A673 (cell line): ENCODE measurements around the gene COX5B. TPM values are rescaled to one million over a fixed set of nuclear protein-coding genes. Genes with fewer than 3 reads are reported as not detected.
A peak's percentile ranks its signal among the peaks of the same experiment; 100 is the strongest.
"Not testable (repeated sequence)": the region's sequence is repeated elsewhere in the genome, so short reads cannot be mapped to it uniquely, and the experiment has no call there.

Experiments used
- BruUV-seq: library from RNA; stranded (reverse); fragments of 400-500 nt; replicated peaks from 2 replicates; lab custom pipeline; 2021; lab: Mats Ljungman, UMichigan
- CTCF ChIA-PET: fragments of 300-600 bp; sonication (Branson Sonifier 250); formaldehyde crosslinking; loops from one replicate; lab custom pipeline; 2022; ENCODE audit warnings: antibody characterized with exemption; lab: Charles Lee
- POLR2A ChIA-PET: fragments of 300-600 bp; sonication (Branson Sonifier 250); formaldehyde crosslinking; loops from one replicate; lab custom pipeline; 2022; ENCODE audit warnings: antibody characterized with exemption; ENCODE audit not compliant: low non-redundant PET; lab: Charles Lee
- DNase-seq: peaks from one replicate; pipeline ENCODE4 v3.0.0-alpha.2; 2015; ENCODE audit warnings: low spot score
- H3K27ac ChIP-seq: fragments of 200-600 bp; sonication (generic); 2 replicates; pipeline ENCODE4 v1.5.1; 2016; ENCODE audit warnings: mixed run types, low read depth, mild to moderate bottlenecking, mixed read lengths, antibody characterized with exemption, low read length; ENCODE audit not compliant: poor library complexity, severe bottlenecking
- H3K27me3 ChIP-seq: fragments of 200-600 bp; sonication (generic); replicated peaks from 2 replicates; pipeline ENCODE4 v1.6.1; 2017; ENCODE audit warnings: mixed run types, low read depth, mild to moderate bottlenecking, mixed read lengths, antibody characterized with exemption, low read length; ENCODE audit not compliant: insufficient read depth, poor library complexity
- H3K36me3 ChIP-seq: fragments of 200-600 bp; sonication (generic); 2 replicates; pipeline ENCODE4 v1.6.1; 2016; ENCODE audit warnings: mixed run types, mild to moderate bottlenecking, mixed read lengths, antibody characterized with exemption, low read length; ENCODE audit not compliant: insufficient read depth, poor library complexity, severe bottlenecking
- H3K4me1 ChIP-seq: fragments of 200-600 bp; sonication (generic); 2 replicates; pipeline ENCODE4 v1.6.1; 2017; ENCODE audit warnings: mixed run types, mild to moderate bottlenecking, mixed read lengths, antibody characterized with exemption, low read length; ENCODE audit not compliant: insufficient read depth, poor library complexity, severe bottlenecking
- H3K4me3 ChIP-seq: fragments of 200-600 bp; sonication (generic); 2 replicates; pipeline ENCODE4 v1.5.1; 2016; ENCODE audit warnings: low read depth, mixed run types, mild to moderate bottlenecking, mixed read lengths, low read length; ENCODE audit not compliant: poor library complexity, severe bottlenecking
- H3K9me3 ChIP-seq: fragments of 200-600 bp; sonication (generic); 2 replicates; pipeline ENCODE4 v1.6.1; 2016; ENCODE audit warnings: mixed run types, low read depth, mild to moderate bottlenecking, mixed read lengths, antibody characterized with exemption, low read length; ENCODE audit not compliant: poor library complexity, severe bottlenecking
- EZH2 ChIP-seq: fragments of 200-600 bp; sonication (generic); IDR thresholded peaks from 2 replicates; pipeline ENCODE4 v1.6.1; 2017; ENCODE audit warnings: borderline replicate concordance, low read depth, mild to moderate bottlenecking, mixed read lengths, antibody characterized with exemption, low read length; ENCODE audit not compliant: poor library complexity, severe bottlenecking
- intact Hi-C: fragments of 100-400 bp; cut with micrococcal nuclease; formaldehyde crosslinking; loops from one replicate; pipeline ENCODE4 v1.10.0; 2022; ENCODE audit not compliant: unreplicated experiment
- total RNA-seq: library from RNA; stranded (reverse); gene quantifications from 2 replicates; pipeline ENCODE4 v1.2.3, GENCODE V29; 2021
- TF ChIP-seq, protein P1 (sequence below): fragments of 300-800, 200-600 bp; sonication (generic); conservative IDR thresholded peaks from 2 replicates; pipeline ENCODE4 v1.5.1; 2017; ENCODE audit warnings: low read depth, mild to moderate bottlenecking, antibody characterized with exemption, low read length, moderate library complexity, mixed read lengths

Gene COX5B
- total RNA-seq, 1 experiment from 2014 or later = 205 TPM

DNA sequence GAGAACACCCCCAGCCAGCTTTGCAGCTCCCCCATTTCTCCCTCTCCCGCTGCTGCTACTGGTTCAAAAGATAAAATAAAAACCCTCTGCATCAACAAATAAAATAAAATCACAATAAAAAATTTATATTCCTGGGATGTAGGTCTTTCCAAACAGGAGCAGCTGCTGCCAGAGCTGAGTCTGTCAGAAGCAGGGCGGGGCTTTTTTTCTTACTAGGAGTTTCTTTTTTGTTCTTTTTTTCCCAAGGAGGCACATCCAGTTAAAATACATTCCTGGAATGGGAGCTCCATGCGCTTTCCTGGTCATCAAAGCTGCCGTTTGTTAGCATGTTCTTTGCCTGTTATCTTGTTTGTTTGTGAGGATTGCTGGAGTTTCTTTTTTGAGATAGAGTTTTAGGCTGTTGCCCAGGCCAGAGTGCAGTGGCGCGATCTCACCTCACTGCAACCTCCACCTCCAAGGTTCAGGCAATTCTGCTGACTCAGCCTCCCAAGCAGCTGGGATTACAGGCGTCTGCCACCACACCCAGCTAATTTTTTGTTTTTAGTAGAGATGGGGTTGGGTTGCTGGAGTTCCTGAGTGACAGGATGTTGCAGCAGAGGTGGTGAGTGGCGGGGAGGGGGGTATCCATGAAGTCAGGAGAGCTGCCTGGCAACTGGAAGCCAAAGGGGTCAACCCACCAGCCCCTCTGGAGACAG is 20.4 kb upstream of the COX5B start:
- H3K9me3 ChIP-seq, CTCF ChIA-PET, H3K36me3 ChIP-seq, BruUV-seq, H3K4me1 ChIP-seq, H3K27ac ChIP-seq, DNase-seq, POLR2A ChIA-PET, H3K27me3 ChIP-seq, H3K4me3 ChIP-seq, intact Hi-C loops: not testable (repeated sequence)

DNA sequence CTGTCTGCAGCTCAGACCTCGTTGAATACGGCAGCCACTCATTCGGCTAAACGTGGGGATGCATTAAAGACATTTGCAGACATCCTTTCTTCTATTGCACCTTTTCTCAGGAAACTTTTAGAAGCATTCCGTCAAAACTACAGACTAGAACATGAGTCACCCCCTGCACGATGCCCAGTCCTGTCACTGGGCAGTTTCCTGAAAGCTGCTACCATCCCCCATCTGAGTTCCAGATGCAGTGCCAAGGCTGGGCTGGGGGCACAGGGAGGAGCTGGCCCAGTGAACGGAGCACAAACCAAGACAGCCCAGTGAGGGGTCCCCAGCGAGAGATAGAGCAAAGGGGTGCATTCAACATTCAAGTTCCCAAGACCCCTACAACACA is 19.8 kb upstream of the COX5B start:
- CTCF ChIA-PET, DNase-seq, H3K9me3 ChIP-seq, intact Hi-C loops, BruUV-seq, H3K36me3 ChIP-seq, H3K27me3 ChIP-seq, H3K27ac ChIP-seq, POLR2A ChIA-PET, H3K4me1 ChIP-seq, H3K4me3 ChIP-seq: not testable (repeated sequence)

DNA sequence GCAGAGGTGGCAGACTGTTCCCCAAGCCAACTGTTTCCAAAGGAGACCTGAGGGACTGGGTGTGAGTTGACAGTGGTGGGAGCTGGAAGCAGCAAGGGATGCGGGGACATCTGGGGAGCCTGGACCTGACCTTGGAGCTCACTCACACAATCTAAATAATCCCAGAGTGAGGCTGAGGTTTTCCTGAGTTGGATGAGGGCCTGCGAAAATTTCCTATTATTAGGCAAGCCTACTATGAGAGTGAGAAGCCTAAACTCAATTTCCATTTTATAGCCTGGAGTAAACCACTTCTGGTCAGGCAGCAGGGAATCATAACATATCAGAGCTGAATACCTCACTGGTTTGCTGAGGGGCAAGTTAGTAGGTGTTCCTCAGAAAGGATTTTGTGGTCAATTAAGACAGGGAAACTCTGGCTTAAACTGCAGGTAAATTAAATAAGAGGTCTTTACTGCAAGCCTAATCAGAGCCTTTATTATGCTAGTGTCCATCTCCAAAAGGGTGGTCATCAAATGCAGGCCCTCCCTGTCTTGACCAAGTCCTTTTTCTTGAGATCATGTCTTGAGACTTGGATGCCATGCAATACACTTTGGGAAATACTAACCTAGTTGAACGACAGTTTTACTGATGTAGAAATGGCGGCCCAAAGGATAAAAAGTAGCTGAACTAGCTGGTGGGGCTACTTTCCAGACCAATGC is 1.7 kb upstream of the COX5B start:
- H3K9me3 ChIP-seq = no peaks in the 10 kb centered on the region
- ChIA-PET CTCF (no interaction called here), POLR2A (no interaction called here)
- TF ChIP-seq EZH2 = no peak
- TF ChIP-seq, protein P1, sequence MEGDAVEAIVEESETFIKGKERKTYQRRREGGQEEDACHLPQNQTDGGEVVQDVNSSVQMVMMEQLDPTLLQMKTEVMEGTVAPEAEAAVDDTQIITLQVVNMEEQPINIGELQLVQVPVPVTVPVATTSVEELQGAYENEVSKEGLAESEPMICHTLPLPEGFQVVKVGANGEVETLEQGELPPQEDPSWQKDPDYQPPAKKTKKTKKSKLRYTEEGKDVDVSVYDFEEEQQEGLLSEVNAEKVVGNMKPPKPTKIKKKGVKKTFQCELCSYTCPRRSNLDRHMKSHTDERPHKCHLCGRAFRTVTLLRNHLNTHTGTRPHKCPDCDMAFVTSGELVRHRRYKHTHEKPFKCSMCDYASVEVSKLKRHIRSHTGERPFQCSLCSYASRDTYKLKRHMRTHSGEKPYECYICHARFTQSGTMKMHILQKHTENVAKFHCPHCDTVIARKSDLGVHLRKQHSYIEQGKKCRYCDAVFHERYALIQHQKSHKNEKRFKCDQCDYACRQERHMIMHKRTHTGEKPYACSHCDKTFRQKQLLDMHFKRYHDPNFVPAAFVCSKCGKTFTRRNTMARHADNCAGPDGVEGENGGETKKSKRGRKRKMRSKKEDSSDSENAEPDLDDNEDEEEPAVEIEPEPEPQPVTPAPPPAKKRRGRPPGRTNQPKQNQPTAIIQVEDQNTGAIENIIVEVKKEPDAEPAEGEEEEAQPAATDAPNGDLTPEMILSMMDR = no peak
- H3K4me1 ChIP-seq = peaks cover 14% of the 10 kb centered on the region
- no peaks in the 10 kb centered on the region for H3K27me3 ChIP-seq
- H3K27ac ChIP-seq = no peak overlapping the region
- DNase-seq = no peak
- no peak overlapping the region for H3K4me3 ChIP-seq
- no TSS peak for BruUV-seq
- intact Hi-C loops = no loop called here
- peaks cover 23% of the 10 kb centered on the region for H3K36me3 ChIP-seq

GRCh38 chr2:97645112-97645694 is 659 bp upstream of the COX5B start:
- intact Hi-C loops = no loop called here
- TF ChIP-seq, protein P1 = no peak
- no peak for TF ChIP-seq EZH2
- ChIA-PET POLR2A (interaction anchor here (1.3 kb wide), 1 partner anchor 19 kb away, joined by 7 read pairs; the partner anchor contains the start of gene ACTR1B), CTCF (interaction anchor here (1.0 to 1.2 kb wide), 2 partner anchors 19 to 52 kb away, joined by 3 to 6 read pairs; partner anchors contain the start of gene ACTR1B)
- Histone ChIP-seq H3K27ac (peak overlapping the region; percentile 93), H3K4me1 (peaks cover 14% of the 10 kb centered on the region), H3K36me3 (peaks cover 26% of the 10 kb centered on the region), H3K4me3 (peak overlapping the region; percentile 100), H3K27me3 (no peaks in the 10 kb centered on the region), H3K9me3 (no peaks in the 10 kb centered on the region)
- no peak for DNase-seq
- TSS peak; percentile 94 for BruUV-seq
